Left lung (tissue), 10 donors: Measurements from ENCODE around the gene BRSK1. TPM values are rescaled to one million over a fixed set of nuclear protein-coding genes. Genes with fewer than 3 reads are reported as not detected.

Experiments
- ATAC-seq: fragments of 200-7000 bp; cut with Tn5 transposase; one replicate; pipeline ENCODE4 v1.9.1; 2020; ENCODE audit warnings: moderate library complexity
- DNase-seq, 4 donors: peaks; one replicate each; pipeline ENCODE4 v3.0.0-alpha.2; 2013 to 2020
- H3K27ac ChIP-seq, 2 donors: fragments of 200-600 bp; sonication (generic) in 1 of 2; one replicate each; pipeline versions ENCODE4 v1.5.0 to v1.8.0; 2020 to 2021
- H3K27me3 ChIP-seq, 2 donors: fragments of 200-600 bp; sonication (generic) in 1 of 2; one replicate each; pipeline versions ENCODE4 v1.5.0 to v1.8.0; 2020 to 2021
- H3K36me3 ChIP-seq, 2 donors: fragments of 200-600 bp; sonication (generic) in 1 of 2; one replicate each; pipeline versions ENCODE4 v1.5.0 to v1.8.0; 2020 to 2021
- H3K4me1 ChIP-seq, 2 donors: fragments of 200-600 bp; one replicate each; pipeline ENCODE4 v1.8.0; 2021
- H3K4me3 ChIP-seq, 2 donors: fragments of 200-600 bp; sonication (generic) in 1 of 2; one replicate each; pipeline versions ENCODE4 v1.5.0 to v1.8.0; 2020 to 2021; ENCODE audit warnings: mild to moderate bottlenecking in 1 of 2
- H3K9me3 ChIP-seq, 2 donors: fragments of 200-600 bp; sonication (generic) in 1 of 2; one replicate each; pipeline versions ENCODE4 v1.5.0 to v1.8.0; 2020 to 2021
- CTCF ChIP-seq, 2 donors: fragments of 200-600 bp; sonication (generic) in 1 of 2; IDR thresholded peaks; one replicate each; pipeline versions ENCODE4 v1.5.0 to v1.8.0; 2021; ENCODE audit warnings: antibody characterized with exemption in 2 of 2
- intact Hi-C, 2 donors: fragments of 100-400 bp; cut with DNase I; formaldehyde crosslinking; loops; one replicate each; pipeline versions ENCODE4 v1.11.2 to v1.14.2; 2022
- polyA plus RNA-seq, 6 donors: library from polyadenylated mRNA; unstranded; fragments of 120-200 nt; gene quantifications; one replicate each; pipeline ENCODE4 v1.2.1, GENCODE V29; 2013; ENCODE audit not compliant: insufficient read length in 6 of 6
- total RNA-seq, 2 donors: library from RNA; stranded (reverse); fragmentation: NEBNext Ultra II Directional; extraction: Animal tissue kit (Norgen Biotek cat#: 25700); gene quantifications; one replicate each; pipeline ENCODE4 v1.2.1, GENCODE V29; 2021
- donor health status: DM: no; HTN: yes; CAD: no.
- donor health status: DM: no; HTN: no; CAD: no.

Gene BRSK1
- total and polyA plus RNA-seq, 8 donors, result 2.2 to 18.1 (median 13.6) TPM

- peaks cover 0 to 7% of the 10 kb centered on the region in 2 donors for H3K36me3 ChIP-seq
- no peaks in the 10 kb centered on the region for H3K27me3 ChIP-seq
- H3K4me3 ChIP-seq, result peak overlapping the region; percentile 92 to 95
- peaks cover 26 to 68% of the 10 kb centered on the region in 2 donors for H3K4me1 ChIP-seq
- TF ChIP-seq CTCF (IDR thresholded peaks at IDR 0.05), result no peak
- no peak for ATAC-seq
- peak overlapping the region in 1 of 2 donors; percentile 96 for H3K27ac ChIP-seq
- peak in 1 of 4 donors; percentile 63 for DNase-seq
- H3K9me3 ChIP-seq, result no peaks in the 10 kb centered on the region
- intact Hi-C loops, result no loop called here
These were observed 27.0 kb upstream of the BRSK1 start for GRCh38 chr19:55256562-55257460.

DNA sequence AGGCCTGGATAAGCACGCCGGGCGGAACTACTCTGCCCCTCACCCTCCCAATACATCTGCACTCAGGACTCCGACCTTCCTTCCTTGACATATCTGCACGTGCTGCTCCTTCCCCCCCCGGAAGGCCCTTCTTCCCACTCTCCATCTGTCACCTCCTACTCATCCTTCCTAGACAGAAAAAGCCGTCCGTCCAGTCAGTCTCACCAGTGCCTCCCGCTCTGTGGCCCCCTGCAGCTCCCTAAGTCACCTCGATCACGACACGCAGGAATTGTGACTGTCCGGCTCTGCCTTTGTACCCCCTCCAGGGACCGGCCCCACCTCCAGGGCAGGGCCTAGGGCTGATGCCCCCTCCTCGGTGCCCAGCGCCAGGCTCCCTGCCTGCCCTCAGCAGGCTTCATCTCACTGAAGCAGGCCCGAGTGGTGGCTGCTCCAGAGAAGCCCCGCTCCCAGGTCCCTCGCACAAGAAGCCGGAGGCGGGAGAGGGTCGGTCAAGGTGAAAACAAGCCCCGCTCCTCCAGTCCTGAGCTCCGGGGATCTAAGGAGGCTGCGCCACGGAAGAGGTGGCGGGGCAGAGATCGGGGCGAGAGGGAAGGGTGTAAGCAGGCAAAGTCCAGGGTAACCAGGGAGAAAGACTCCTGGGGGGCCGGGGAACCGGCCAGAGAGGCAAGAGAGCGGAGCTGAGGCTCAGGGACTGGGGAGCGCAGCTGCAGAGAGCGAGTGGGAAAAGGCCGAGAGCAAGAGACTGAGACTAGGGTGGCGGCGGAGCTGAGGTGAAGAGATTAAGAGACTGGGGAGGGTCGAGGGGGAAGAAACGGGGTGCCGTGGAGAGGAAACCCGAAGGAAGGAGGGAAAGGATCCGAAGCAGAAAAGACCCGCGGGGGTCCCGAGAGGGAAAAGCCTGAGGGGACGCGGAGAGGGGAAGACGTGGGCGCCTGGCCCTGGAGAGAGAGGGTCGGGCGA, 26.1 kb upstream of the BRSK1 start:
- Histone ChIP-seq H3K27me3 (no peaks in the 10 kb centered on the region), H3K4me1 (peaks cover 26 to 59% of the 10 kb centered on the region in 2 donors), H3K27ac (peak overlapping the region; percentile 84 to 95), H3K36me3 (peaks cover 0 to 15% of the 10 kb centered on the region in 2 donors), H3K9me3 (no peaks in the 10 kb centered on the region), H3K4me3 (peak overlapping the region; percentile 92 to 95)
- no peak for TF ChIP-seq CTCF (IDR thresholded peaks at IDR 0.05)
- DNase-seq (peak in 1 of 4 donors; percentile 74), ATAC-seq (no peak)
- intact Hi-C loops, result no loop called here

GRCh38 chr19:55258476-55258827, 25.3 kb upstream of the BRSK1 start:
- intact Hi-C loops, result no loop called here
- H3K27ac ChIP-seq, result peak overlapping the region; percentile 84 to 95
- peak; percentile 8 for ATAC-seq
- TF ChIP-seq CTCF (IDR thresholded peaks at IDR 0.05), result no peak
- no peaks in the 10 kb centered on the region for H3K27me3 ChIP-seq
- peaks cover 0 to 10% of the 10 kb centered on the region in 2 donors for H3K36me3 ChIP-seq
- no peaks in the 10 kb centered on the region for H3K9me3 ChIP-seq
- peak overlapping the region; percentile 92 to 95 for H3K4me3 ChIP-seq
- DNase-seq, result no peak
- H3K4me1 ChIP-seq, result peaks cover 26 to 52% of the 10 kb centered on the region in 2 donors

DNA sequence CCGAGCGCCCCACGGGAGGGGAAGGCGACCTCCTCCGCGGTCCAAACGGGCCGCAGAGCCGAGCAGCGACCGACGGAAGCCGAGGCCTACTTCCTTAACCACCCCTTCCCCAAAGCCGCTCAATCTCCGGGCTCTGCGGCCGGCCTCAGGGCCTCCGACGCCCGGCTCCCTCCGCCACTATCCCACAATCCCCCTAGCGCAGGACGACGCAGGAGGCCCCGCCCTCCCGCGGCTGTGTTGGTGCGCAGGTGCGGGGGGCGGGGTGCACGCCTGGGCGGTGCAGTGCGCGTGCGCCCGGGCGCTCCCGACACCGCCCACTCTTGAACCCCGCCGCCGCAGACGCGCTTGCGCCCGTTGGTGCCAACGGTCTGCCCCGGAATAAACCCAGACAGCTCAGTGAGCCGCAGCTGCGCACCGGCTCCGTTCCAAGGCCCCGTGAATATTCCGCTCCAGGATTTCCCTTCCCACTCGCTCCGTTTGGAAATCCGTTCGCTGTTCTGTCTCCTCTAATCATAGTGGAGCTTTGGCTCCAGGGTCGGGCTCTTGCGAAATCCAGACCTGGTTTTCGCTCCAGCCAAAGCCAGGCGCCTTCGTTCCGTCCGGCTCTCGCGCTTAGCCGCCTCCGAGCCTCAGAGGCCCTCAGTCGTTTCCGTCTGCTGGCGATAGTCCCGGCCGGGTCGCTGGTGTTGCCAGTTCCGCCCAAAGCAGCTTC, 24.8 kb upstream of the BRSK1 start, which contains the start of gene PPP6R1:
PPP6R1 (minus strand) TSS at position 190 of the 712 bp plus-strand sequence. CDS start 11,914 bp downstream, outside the sequence.
- intact Hi-C loops, result no loop called here
- H3K9me3 ChIP-seq, result no peaks in the 10 kb centered on the region

More for the DNA sequence above, 24.8 kb upstream of the BRSK1 start, which contains the start of gene PPP6R1:
- Histone ChIP-seq H3K36me3 (peaks cover 0 to 10% of the 10 kb centered on the region in 2 donors), H3K4me1 (peaks cover 26 to 46% of the 10 kb centered on the region in 2 donors), H3K27me3 (no peaks in the 10 kb centered on the region), H3K27ac (peak within 1 kb of the TSS; percentile 84 to 95), H3K4me3 (peak within 1 kb of the TSS; percentile 92 to 95)
- peak in 1 of 2 donors; percentile 20 for TF ChIP-seq CTCF (IDR thresholded peaks at IDR 0.05)
- ATAC-seq (peak; percentile 95), DNase-seq (peak; percentile 97 to 100 (median 100))
